HCT116 (cell line): Measurements from ENCODE around the gene LY6G5B.

Experiments used
- CTCF ChIP-seq, 3 experiments: fragments of 200-600 bp in 1 of 3; sonication (generic) in 1 of 3; IDR thresholded peaks in 2 of 3; conservative IDR thresholded peaks in 1 of 3; 2 replicates each; pipeline ENCODE4 v1.5.1; 2012 to 2017; ENCODE audit warnings: low read depth in 2 of 3, low read length in 2 of 3, antibody characterized with exemption in 1 of 3, borderline replicate concordance in 1 of 3, control low read depth in 1 of 3, mild to moderate bottlenecking in 1 of 3, mixed read lengths in 1 of 3, mixed run types in 1 of 3, moderate library complexity in 1 of 3; ENCODE audit not compliant: insufficient read depth in 1 of 3
- MAX ChIP-seq: IDR thresholded peaks from 2 replicates; pipeline ENCODE4 v1.6.1; 2012
- POLR2A ChIP-seq: IDR thresholded peaks from 2 replicates; pipeline ENCODE4 v1.7.0; 2011; ENCODE audit warnings: borderline replicate concordance; ENCODE audit not compliant: insufficient read depth, insufficient read length; ENCODE audit errors: extremely low read depth
- SIN3A ChIP-seq: IDR thresholded peaks from 2 replicates; pipeline ENCODE4 v1.6.1; 2012; ENCODE audit warnings: low read depth
- SRF ChIP-seq: IDR thresholded peaks from 2 replicates; pipeline ENCODE4 v1.6.1; 2012; ENCODE audit warnings: low read depth
- TCF7L2 ChIP-seq: IDR thresholded peaks from 2 replicates; pipeline ENCODE4 v1.7.0; 2011; ENCODE audit warnings: borderline replicate concordance, inconsistent platforms; ENCODE audit not compliant: insufficient read depth, insufficient read length; ENCODE audit errors: extremely low read depth
- ZNF274 ChIP-seq: fragments of 200-500 bp; sonication (Bioruptor generic); IDR thresholded peaks from 2 replicates; pipeline ENCODE4 v1.6.1; 2014; ENCODE audit warnings: mild to moderate bottlenecking, low read depth, low read length, inconsistent platforms

GRCh38 chr6:31689249-31690110 is 19.7 kb downstream of the LY6G5B start:
- TF ChIP-seq SIN3A (no peak), CTCF (IDR thresholded peaks at IDR 0.05 in 2 of 3, conservative IDR thresholded peaks at IDR 0.05 in 1 of 3; ENCODE audit: borderline replicate concordance in 1 of 3, insufficient read depth in 1 of 3, low read depth in 2 of 3, low read length in 2 of 3) (peak in 2 of 3 experiments; percentile 50 to 58; a peak in 4 of 6 replicates), POLR2A (no peak), TCF7L2 (no peak), SRF (no peak), ZNF274 (no peak), MAX (no peak)
